HL-60 (cell line): ENCODE results near the gene RAB10.

Experiments
- DNase-seq, 2 experiments: peaks; one replicate each; pipeline ENCODE4 v3.0.0-alpha.2; 2010 to 2020; ENCODE audit warnings: low read depth in 1 of 2, low spot score in 1 of 2
- H3K27ac ChIP-seq: fragments of 250-450 bp; sonication (Bioruptor Pico); replicated peaks from 2 replicates; pipeline ENCODE4 v1.5.1; 2020; ENCODE audit warnings: mild to moderate bottlenecking, moderate library complexity
- H3K27me3 ChIP-seq: fragments of 250-450 bp; sonication (Bioruptor Pico); 2 replicates; pipeline ENCODE4 v1.5.1; 2021; ENCODE audit warnings: mild to moderate bottlenecking, moderate library complexity; ENCODE audit not compliant: insufficient read depth, poor library complexity, severe bottlenecking
- H3K4me3 ChIP-seq: replicated peaks from 2 replicates; pipeline ENCODE4 v1.5.1; 2011; ENCODE audit warnings: mild to moderate bottlenecking, control low read depth, low read length; ENCODE audit not compliant: insufficient read depth
- GABPA ChIP-seq: IDR thresholded peaks from 2 replicates; pipeline ENCODE4 v1.6.1; 2012; ENCODE audit warnings: low read depth
- POLR2AphosphoS5 ChIP-seq: IDR thresholded peaks from 2 replicates; pipeline ENCODE4 v1.6.1; 2012; ENCODE audit warnings: low read depth
- SPI1 ChIP-seq: IDR thresholded peaks from 2 replicates; pipeline ENCODE4 v1.6.1; 2012; ENCODE audit warnings: low read depth, mild to moderate bottlenecking, borderline replicate concordance
- TF ChIP-seq, protein P1 (sequence below): IDR thresholded peaks from 2 replicates; pipeline ENCODE4 v1.6.1; 2012; ENCODE audit warnings: low read depth; ENCODE audit not compliant: insufficient replicate concordance
- TF ChIP-seq, protein P2 (sequence below): IDR thresholded peaks from one replicate; pipeline ENCODE4 v1.5.1; 2011; ENCODE audit warnings: low read length, control low read depth, inconsistent platforms; ENCODE audit not compliant: insufficient read depth

RAB10 gene

DNA sequence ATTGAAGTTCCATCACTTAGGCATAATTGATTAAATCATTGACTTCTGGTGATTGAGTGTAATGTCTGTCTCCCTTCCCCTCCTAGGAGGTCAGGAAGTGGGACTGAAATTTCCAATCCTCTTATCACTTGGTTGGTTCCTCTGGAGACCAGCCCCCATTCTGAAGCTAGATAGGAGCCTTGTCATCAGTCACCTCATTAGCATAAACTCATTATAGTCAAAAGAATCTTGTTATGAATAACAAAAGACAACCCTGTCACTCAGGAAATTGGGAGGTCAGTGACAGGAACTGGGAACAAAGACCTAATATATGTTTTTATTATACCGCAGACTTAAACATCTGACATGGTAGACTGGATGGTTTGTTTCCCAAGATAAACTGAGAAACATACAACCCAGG lies 78.3 kb downstream of the RAB10 start:
- Histone ChIP-seq H3K4me3 (no peak overlapping the region), H3K27me3 (no peaks in the 10 kb centered on the region), H3K27ac (no peak overlapping the region)
- no peak for DNase-seq
- no peak for TF ChIP-seq POLR2AphosphoS5
- TF ChIP-seq, protein P1, sequence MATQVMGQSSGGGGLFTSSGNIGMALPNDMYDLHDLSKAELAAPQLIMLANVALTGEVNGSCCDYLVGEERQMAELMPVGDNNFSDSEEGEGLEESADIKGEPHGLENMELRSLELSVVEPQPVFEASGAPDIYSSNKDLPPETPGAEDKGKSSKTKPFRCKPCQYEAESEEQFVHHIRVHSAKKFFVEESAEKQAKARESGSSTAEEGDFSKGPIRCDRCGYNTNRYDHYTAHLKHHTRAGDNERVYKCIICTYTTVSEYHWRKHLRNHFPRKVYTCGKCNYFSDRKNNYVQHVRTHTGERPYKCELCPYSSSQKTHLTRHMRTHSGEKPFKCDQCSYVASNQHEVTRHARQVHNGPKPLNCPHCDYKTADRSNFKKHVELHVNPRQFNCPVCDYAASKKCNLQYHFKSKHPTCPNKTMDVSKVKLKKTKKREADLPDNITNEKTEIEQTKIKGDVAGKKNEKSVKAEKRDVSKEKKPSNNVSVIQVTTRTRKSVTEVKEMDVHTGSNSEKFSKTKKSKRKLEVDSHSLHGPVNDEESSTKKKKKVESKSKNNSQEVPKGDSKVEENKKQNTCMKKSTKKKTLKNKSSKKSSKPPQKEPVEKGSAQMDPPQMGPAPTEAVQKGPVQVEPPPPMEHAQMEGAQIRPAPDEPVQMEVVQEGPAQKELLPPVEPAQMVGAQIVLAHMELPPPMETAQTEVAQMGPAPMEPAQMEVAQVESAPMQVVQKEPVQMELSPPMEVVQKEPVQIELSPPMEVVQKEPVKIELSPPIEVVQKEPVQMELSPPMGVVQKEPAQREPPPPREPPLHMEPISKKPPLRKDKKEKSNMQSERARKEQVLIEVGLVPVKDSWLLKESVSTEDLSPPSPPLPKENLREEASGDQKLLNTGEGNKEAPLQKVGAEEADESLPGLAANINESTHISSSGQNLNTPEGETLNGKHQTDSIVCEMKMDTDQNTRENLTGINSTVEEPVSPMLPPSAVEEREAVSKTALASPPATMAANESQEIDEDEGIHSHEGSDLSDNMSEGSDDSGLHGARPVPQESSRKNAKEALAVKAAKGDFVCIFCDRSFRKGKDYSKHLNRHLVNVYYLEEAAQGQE = no peak
- TF ChIP-seq SPI1 = no peak
- TF ChIP-seq, protein P2, sequence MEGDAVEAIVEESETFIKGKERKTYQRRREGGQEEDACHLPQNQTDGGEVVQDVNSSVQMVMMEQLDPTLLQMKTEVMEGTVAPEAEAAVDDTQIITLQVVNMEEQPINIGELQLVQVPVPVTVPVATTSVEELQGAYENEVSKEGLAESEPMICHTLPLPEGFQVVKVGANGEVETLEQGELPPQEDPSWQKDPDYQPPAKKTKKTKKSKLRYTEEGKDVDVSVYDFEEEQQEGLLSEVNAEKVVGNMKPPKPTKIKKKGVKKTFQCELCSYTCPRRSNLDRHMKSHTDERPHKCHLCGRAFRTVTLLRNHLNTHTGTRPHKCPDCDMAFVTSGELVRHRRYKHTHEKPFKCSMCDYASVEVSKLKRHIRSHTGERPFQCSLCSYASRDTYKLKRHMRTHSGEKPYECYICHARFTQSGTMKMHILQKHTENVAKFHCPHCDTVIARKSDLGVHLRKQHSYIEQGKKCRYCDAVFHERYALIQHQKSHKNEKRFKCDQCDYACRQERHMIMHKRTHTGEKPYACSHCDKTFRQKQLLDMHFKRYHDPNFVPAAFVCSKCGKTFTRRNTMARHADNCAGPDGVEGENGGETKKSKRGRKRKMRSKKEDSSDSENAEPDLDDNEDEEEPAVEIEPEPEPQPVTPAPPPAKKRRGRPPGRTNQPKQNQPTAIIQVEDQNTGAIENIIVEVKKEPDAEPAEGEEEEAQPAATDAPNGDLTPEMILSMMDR = no peak
- TF ChIP-seq GABPA = no peak

DNA sequence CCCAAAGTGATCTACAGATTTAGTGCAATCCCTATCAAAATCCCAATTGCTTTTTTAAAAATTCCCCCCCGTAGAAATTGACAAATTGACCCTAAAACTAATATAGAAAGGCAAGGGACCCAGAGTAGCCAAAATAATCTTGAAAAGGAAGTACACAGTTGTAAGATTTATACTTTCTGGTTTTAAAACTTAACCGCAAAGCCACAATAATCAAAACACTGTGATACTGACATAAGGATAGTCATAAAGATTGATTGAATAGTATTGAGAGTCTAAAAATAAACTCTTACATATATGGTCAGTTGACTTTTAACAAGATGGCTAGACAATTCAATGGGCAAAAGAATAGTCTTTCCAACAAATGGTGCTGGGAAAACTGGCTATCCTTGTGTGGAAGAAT lies 80.3 kb downstream of the RAB10 start:
- Histone ChIP-seq H3K27ac (no peak overlapping the region), H3K27me3 (no peaks in the 10 kb centered on the region), H3K4me3 (no peak overlapping the region)
- TF ChIP-seq SPI1 = no peak
- TF ChIP-seq, protein P1 = no peak
- no peak for TF ChIP-seq GABPA
- TF ChIP-seq, protein P2 = no peak
- TF ChIP-seq POLR2AphosphoS5 = no peak
- no peak for DNase-seq

DNA sequence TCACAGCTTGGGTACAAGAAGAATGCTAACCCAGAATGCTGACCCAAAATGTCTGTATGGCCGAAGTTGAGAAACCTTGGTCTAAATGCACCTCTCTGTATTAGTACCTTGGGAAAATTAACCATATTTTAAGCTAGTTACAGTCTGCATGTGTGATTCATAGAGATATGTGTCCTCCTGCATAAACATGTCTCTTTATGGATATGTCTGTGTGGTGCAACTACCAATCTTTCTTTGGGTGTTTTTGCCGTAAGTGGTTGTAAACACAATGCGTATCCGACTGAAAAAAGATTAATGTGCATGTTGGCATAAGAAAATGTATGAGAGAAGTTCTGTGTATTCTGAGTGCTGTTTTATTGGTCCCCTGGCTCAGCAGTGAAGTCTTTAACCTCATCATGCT lies 84.8 kb downstream of the RAB10 start:
- H3K27ac ChIP-seq = no peak overlapping the region
- DNase-seq = no peak
- TF ChIP-seq SPI1 (no peak), GABPA (no peak), POLR2AphosphoS5 (no peak)
- TF ChIP-seq, protein P2 = no peak
- TF ChIP-seq, protein P1 = no peak

More for the DNA sequence above, 84.8 kb downstream of the RAB10 start:
- no peaks in the 10 kb centered on the region for H3K27me3 ChIP-seq
- no peak overlapping the region for H3K4me3 ChIP-seq
